PC-9 (cell line): ENCODE data around the gene GIT1. TPM values are rescaled to one million over a fixed set of nuclear protein-coding genes. Genes with fewer than 3 reads are reported as not detected.

Experiments
- BruUV-seq: library from RNA; stranded (reverse); fragments of 400-500 nt; replicated peaks from 2 replicates; lab custom pipeline; 2021; lab: Mats Ljungman, UMichigan
- CTCF ChIA-PET: fragments of 300-600 bp; sonication (Branson Sonifier 250); formaldehyde crosslinking; loops from one replicate; lab custom pipeline; 2022; ENCODE audit warnings: antibody characterized with exemption; lab: Charles Lee
- POLR2A ChIA-PET: fragments of 300-600 bp; sonication (Branson Sonifier 250); formaldehyde crosslinking; loops from one replicate; lab custom pipeline; 2022; ENCODE audit warnings: antibody characterized with exemption; ENCODE audit not compliant: unreplicated experiment; lab: Charles Lee
- DNase-seq, 2 experiments: peaks; one replicate each; pipeline versions ENCODE4 v3.0.0 to v3.0.0-alpha.2; 2015 to 2022; ENCODE audit warnings: mixed read lengths in 1 of 2
- H2AFZ ChIP-seq: fragments of 200-600 bp; sonication (generic); 2 replicates; pipeline ENCODE4 v1.8.1; 2017; ENCODE audit warnings: antibody characterized with exemption
- H3F3A ChIP-seq: fragments of 200-600 bp; sonication (generic); 2 replicates; pipeline ENCODE4 v1.8.1; 2017; ENCODE audit warnings: antibody characterized with exemption, mild to moderate bottlenecking, low read depth; ENCODE audit not compliant: insufficient read depth
- H3K27ac ChIP-seq: fragments of 200-600 bp; sonication (generic); 2 replicates; pipeline ENCODE4 v1.6.1; 2016; ENCODE audit warnings: mixed run types
- H3K27me3 ChIP-seq: fragments of 200-600 bp; sonication (generic); 2 replicates; pipeline ENCODE4 v1.6.1; 2016; ENCODE audit warnings: low read depth, mixed run types; ENCODE audit not compliant: insufficient read depth
- H3K36me3 ChIP-seq: fragments of 200-600 bp; sonication (generic); 2 replicates; pipeline ENCODE4 v1.6.1; 2016; ENCODE audit warnings: low read depth, mixed run types
- H3K4me1 ChIP-seq: fragments of 200-600 bp; sonication (generic); replicated peaks from 2 replicates; pipeline ENCODE4 v1.6.1; 2016; ENCODE audit warnings: mixed run types; ENCODE audit not compliant: insufficient read depth
- H3K4me2 ChIP-seq: fragments of 200-600 bp; sonication (generic); 2 replicates; pipeline ENCODE4 v1.6.1; 2017; ENCODE audit warnings: mixed run types
- H3K4me3 ChIP-seq: fragments of 200-600 bp; sonication (generic); 2 replicates; pipeline ENCODE4 v1.6.1; 2016; ENCODE audit warnings: mixed run types
- H3K79me2 ChIP-seq: fragments of 200-600 bp; sonication (generic); 2 replicates; pipeline ENCODE4 v1.6.1; 2017; ENCODE audit warnings: low read depth, mixed run types
- H3K9me2 ChIP-seq: fragments of 200-600 bp; sonication (generic); 2 replicates; pipeline ENCODE4 v1.8.1; 2017; ENCODE audit warnings: mild to moderate bottlenecking; ENCODE audit not compliant: insufficient read depth
- H3K9me3 ChIP-seq: fragments of 200-600 bp; sonication (generic); 2 replicates; pipeline ENCODE4 v1.8.1; 2016; ENCODE audit warnings: low read depth; ENCODE audit not compliant: insufficient read depth
- H4K20me1 ChIP-seq: fragments of 200-600 bp; sonication (generic); 2 replicates; pipeline ENCODE4 v1.8.1; 2017; ENCODE audit not compliant: insufficient read depth
- EZH2 ChIP-seq: fragments of 200-600 bp; sonication (generic); IDR thresholded peaks from 2 replicates; pipeline ENCODE4 v1.8.0; 2017; ENCODE audit warnings: antibody characterized with exemption, low read depth
- intact Hi-C: fragments of 100-400 bp; cut with micrococcal nuclease; formaldehyde crosslinking; loops from one replicate; pipeline ENCODE4 v1.10.0; 2022; ENCODE audit not compliant: unreplicated experiment
- total RNA-seq: library from RNA; stranded (reverse); gene quantifications from 2 replicates; pipeline ENCODE4 v1.2.3, GENCODE V29; 2021
- TF ChIP-seq, protein P1 (sequence below): fragments of 200-600 bp; sonication (generic); conservative IDR thresholded peaks from 2 replicates; pipeline ENCODE4 v1.6.1; 2017; ENCODE audit warnings: mixed run types, antibody characterized with exemption, mild to moderate bottlenecking, moderate library complexity

Gene GIT1
- total RNA-seq, 1 experiment from 2014 or later = 84.8 TPM

DNA sequence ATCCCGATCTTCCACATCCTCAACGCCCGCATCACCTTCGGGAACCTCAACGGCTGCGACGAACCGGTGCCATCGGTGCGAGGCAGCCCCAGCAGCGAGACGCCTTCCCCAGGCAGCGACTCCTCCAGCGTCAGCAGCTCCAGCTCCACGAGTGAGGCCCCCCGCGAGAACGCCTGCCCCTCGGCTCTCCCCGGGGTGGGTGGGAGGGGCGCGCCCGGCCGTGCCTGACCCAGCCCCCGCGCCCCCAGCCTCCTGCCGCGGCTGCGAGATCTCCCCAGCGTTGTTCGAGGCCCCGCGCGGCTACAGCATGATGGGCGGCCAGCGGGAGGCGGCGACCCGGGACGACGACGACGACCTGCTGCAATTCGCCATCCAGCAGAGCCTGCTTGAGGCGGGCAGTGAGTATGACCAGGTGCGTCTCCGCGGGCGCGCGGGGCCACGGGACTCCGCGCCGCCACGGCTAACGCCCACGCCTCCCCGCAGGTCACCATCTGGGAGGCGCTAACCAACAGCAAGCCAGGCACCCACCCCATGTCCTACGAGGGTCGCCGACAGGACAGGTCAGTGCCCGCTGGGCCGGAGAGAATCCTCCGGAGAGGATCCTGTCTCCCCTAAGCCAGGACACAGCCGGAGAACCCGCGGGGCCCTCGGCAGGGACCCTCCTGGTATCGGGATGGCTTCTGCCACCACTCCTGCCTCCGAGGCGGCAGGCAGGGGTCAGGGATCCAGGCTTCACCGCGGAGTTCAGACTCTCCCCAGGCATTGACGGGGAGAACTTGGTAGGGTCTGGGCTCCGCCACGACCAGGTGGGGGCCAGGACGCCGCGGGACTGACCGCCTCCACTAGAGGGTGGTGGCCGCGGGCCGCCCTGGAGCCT lies 23.2 kb upstream of the GIT1 start:
- H3F3A ChIP-seq = no peaks in the 10 kb centered on the region; the same call in 1 of the 2 replicates
- no peaks in the 10 kb centered on the region for H3K36me3 ChIP-seq
- no peak overlapping the region for H2AFZ ChIP-seq
- TF ChIP-seq, protein P1, sequence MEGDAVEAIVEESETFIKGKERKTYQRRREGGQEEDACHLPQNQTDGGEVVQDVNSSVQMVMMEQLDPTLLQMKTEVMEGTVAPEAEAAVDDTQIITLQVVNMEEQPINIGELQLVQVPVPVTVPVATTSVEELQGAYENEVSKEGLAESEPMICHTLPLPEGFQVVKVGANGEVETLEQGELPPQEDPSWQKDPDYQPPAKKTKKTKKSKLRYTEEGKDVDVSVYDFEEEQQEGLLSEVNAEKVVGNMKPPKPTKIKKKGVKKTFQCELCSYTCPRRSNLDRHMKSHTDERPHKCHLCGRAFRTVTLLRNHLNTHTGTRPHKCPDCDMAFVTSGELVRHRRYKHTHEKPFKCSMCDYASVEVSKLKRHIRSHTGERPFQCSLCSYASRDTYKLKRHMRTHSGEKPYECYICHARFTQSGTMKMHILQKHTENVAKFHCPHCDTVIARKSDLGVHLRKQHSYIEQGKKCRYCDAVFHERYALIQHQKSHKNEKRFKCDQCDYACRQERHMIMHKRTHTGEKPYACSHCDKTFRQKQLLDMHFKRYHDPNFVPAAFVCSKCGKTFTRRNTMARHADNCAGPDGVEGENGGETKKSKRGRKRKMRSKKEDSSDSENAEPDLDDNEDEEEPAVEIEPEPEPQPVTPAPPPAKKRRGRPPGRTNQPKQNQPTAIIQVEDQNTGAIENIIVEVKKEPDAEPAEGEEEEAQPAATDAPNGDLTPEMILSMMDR = no peak
- no peak for TF ChIP-seq EZH2
- H3K4me3 ChIP-seq = no peak overlapping the region
- no peak overlapping the region for H3K27ac ChIP-seq
- H4K20me1 ChIP-seq = no peaks in the 10 kb centered on the region
- BruUV-seq = no TSS peak
- ChIA-PET CTCF (no interaction called here), POLR2A (no interaction called here)
- H3K4me2 ChIP-seq = no peak overlapping the region
- no peaks in the 10 kb centered on the region for H3K9me2 ChIP-seq
- intact Hi-C loops = no loop called here
- no peak for DNase-seq
- H3K9me3 ChIP-seq = no peaks in the 10 kb centered on the region
- H3K79me2 ChIP-seq = no peaks in the 10 kb centered on the region
- H3K27me3 ChIP-seq = no peaks in the 10 kb centered on the region
- H3K4me1 ChIP-seq = no peaks in the 10 kb centered on the region

DNA sequence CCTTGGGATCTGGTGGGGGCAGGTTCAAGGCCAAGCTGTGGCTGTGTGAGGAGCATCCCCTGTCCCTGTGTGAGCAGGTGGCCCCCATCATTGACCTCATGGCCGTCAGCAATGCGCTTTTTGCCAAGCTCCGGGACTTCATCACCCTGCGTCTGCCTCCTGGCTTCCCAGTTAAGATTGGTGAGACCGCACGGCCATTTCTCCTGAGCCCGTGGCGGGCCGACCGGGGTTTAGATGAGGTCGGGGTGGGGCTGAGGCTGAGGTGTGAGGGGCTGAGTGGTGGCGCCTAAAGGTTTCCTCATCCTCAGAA lies 22.6 kb upstream of the GIT1 start:
- Histone ChIP-seq H3K4me2 (no peak overlapping the region), H4K20me1 (0 out of 2 replicates have a peak, but pooled peaks cover 2% of the 10 kb centered on the region), H3K4me1 (no peaks in the 10 kb centered on the region), H3K27me3 (no peaks in the 10 kb centered on the region), H3K79me2 (no peaks in the 10 kb centered on the region), H3F3A (no peaks in the 10 kb centered on the region; the same call in 1 of the 2 replicates), H3K9me2 (no peaks in the 10 kb centered on the region), H3K4me3 (no peak overlapping the region), H2AFZ (no peak overlapping the region), H3K9me3 (no peaks in the 10 kb centered on the region), H3K27ac (no peak overlapping the region), H3K36me3 (no peaks in the 10 kb centered on the region)
- intact Hi-C loops = no loop called here
- DNase-seq = no peak
- BruUV-seq = no TSS peak
- no peak for TF ChIP-seq EZH2
- POLR2A ChIA-PET = no interaction called here
- CTCF ChIA-PET = no interaction called here

DNA sequence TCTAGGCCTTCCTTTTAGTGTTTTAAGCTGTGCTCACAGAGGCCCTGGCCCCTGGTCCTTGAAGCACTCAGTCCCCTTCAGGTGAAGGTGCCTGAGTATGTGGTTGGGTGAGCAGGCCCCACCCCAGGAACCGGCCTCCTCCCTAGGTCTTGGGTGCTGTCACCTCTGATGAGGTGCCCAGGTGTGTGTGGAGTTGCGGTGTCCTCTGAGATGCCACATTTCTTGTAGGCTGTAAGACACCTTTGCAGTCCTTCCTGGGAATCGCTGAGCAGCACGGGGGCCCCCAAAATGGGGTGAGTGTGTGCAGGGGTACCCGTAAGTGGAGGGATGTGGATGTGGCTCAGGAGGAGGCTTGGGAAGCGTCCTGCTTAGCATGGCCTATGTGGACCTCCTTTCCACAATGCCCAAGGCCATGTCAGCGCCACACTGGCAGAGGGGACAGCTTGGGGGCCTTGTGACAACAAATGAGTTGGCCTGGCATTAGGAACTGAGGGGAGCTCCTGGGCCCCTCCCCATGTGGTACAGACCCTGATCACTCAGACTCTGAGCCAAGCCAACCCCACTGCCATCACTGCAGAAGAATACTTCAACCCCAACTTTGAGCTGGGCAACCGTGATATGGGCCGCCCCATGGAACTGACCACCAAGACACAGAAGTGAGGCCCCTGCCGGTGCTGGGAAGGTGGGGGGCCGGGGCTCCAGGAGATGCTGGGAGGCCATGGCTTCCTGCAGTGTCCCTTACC lies 22.1 kb upstream of the GIT1 start:
- no peaks in the 10 kb centered on the region for H3K27me3 ChIP-seq
- no peak for DNase-seq
- H3K79me2 ChIP-seq = no peaks in the 10 kb centered on the region
- H3K36me3 ChIP-seq = no peaks in the 10 kb centered on the region
- ChIA-PET POLR2A (no interaction called here), CTCF (no interaction called here)
- no peaks in the 10 kb centered on the region for H3K9me3 ChIP-seq
- no peak for TF ChIP-seq EZH2
- TF ChIP-seq, protein P1 = no peak
- no peaks in the 10 kb centered on the region; the same call in 1 of the 2 replicates for H3F3A ChIP-seq
- H3K4me3 ChIP-seq = no peak overlapping the region
- intact Hi-C loops = no loop called here
- no peak overlapping the region for H3K4me2 ChIP-seq
- 0 out of 2 replicates have a peak, but pooled peaks cover 3% of the 10 kb centered on the region for H4K20me1 ChIP-seq
- no TSS peak for BruUV-seq
- no peaks in the 10 kb centered on the region for H3K4me1 ChIP-seq
- H3K9me2 ChIP-seq = no peaks in the 10 kb centered on the region
- H3K27ac ChIP-seq = no peak overlapping the region
- no peak overlapping the region for H2AFZ ChIP-seq
